IMR-90 (cell line): ENCODE data around the gene ZBED2. TPM values are rescaled to one million over a fixed set of nuclear protein-coding genes. Genes with fewer than 3 reads are reported as not detected.

Source experiments
- ATAC-seq: fragments of 200-7000 bp; cut with Tn5 transposase; 2 replicates; pipeline ENCODE4 v1.9.1; 2020; ENCODE audit warnings: low read depth, mild to moderate bottlenecking, moderate library complexity
- BruUV-seq: library from RNA; stranded (reverse); fragments of 400-500 nt; replicated peaks from 2 replicates; lab custom pipeline; 2021; lab: Mats Ljungman, UMichigan
- CTCF ChIA-PET: fragments of 300-600 bp; formaldehyde crosslinking; extraction: SDS; loops from one replicate; lab custom pipeline; 2021; ENCODE audit warnings: antibody characterized with exemption; lab: Yijun Ruan, JAX
- POLR2A ChIA-PET: fragments of 300-600 bp; sonication (Branson Sonifier 250); formaldehyde crosslinking; loops from one replicate; lab custom pipeline; 2022; ENCODE audit warnings: antibody characterized with exemption; ENCODE audit not compliant: unreplicated experiment; lab: Charles Lee
- DNase-seq: peaks from one replicate; pipeline ENCODE4 v3.0.0; 2013
- H2AFZ ChIP-seq: replicated peaks from 2 replicates; pipeline ENCODE3; 2013; ENCODE audit warnings: low read length, mild to moderate bottlenecking; ENCODE audit not compliant: poor library complexity
- H2AK5ac ChIP-seq: 2 replicates; pipeline ENCODE4 v1.6.1; 2013; ENCODE audit warnings: low read depth, low read length, inconsistent platforms
- H2AK9ac ChIP-seq: replicated peaks from 2 replicates; pipeline ENCODE3; 2013; ENCODE audit warnings: mild to moderate bottlenecking, low read depth, low read length, moderate library complexity; ENCODE audit not compliant: poor library complexity
- H2BK120ac ChIP-seq: 2 replicates; pipeline ENCODE4 v1.6.1; 2013; ENCODE audit warnings: low read depth, low read length, inconsistent platforms
- H2BK15ac ChIP-seq: 3 replicates; pipeline ENCODE4 v1.6.1; 2013; ENCODE audit warnings: low read depth, low read length, inconsistent platforms
- H2BK20ac ChIP-seq: 2 replicates; pipeline ENCODE4 v1.6.1; 2013; ENCODE audit warnings: low read depth, mild to moderate bottlenecking, inconsistent platforms, low read length, moderate library complexity
- H2BK5ac ChIP-seq: 2 replicates; pipeline ENCODE4 v1.6.1; 2013; ENCODE audit warnings: mild to moderate bottlenecking, low read depth, low read length, inconsistent platforms; ENCODE audit not compliant: poor library complexity, severe bottlenecking
- H3K14ac ChIP-seq: replicated peaks from 2 replicates; pipeline ENCODE4 v1.6.1; 2013; ENCODE audit warnings: low read depth, low read length, inconsistent platforms
- H3K18ac ChIP-seq: 2 replicates; pipeline ENCODE4 v1.6.1; 2013; ENCODE audit warnings: low read depth, low read length, control low read depth
- H3K23ac ChIP-seq: 2 replicates; pipeline ENCODE4 v1.6.1; 2013; ENCODE audit warnings: low read depth, low read length, inconsistent platforms
- H3K27ac ChIP-seq: 2 replicates; pipeline ENCODE4 v1.5.1; 2013; ENCODE audit warnings: mild to moderate bottlenecking, control low read depth, low read length; ENCODE audit not compliant: insufficient read depth
- H3K27me3 ChIP-seq: 2 replicates; pipeline ENCODE4 v1.6.1; 2013; ENCODE audit warnings: low read length; ENCODE audit not compliant: control insufficient read depth, insufficient read depth
- H3K36me3 ChIP-seq: 2 replicates; pipeline ENCODE4 v1.6.1; 2013; ENCODE audit warnings: low read length, mixed read lengths; ENCODE audit not compliant: control insufficient read depth, insufficient read depth
- H3K4ac ChIP-seq: 2 replicates; pipeline ENCODE4 v1.6.1; 2013; ENCODE audit warnings: low read depth, low read length, inconsistent platforms
- H3K4me1 ChIP-seq: 2 replicates; pipeline ENCODE4 v1.6.1; 2013; ENCODE audit warnings: low read length, mixed read lengths; ENCODE audit not compliant: control insufficient read depth, insufficient read depth
- H3K4me2 ChIP-seq: 2 replicates; pipeline ENCODE4 v1.6.1; 2013; ENCODE audit warnings: low read depth, mild to moderate bottlenecking, control low read depth, low read length, moderate library complexity
- H3K4me3 ChIP-seq: 2 replicates; pipeline ENCODE4 v1.5.1; 2013; ENCODE audit warnings: low read depth, mild to moderate bottlenecking, control low read depth, low read length, moderate library complexity; ENCODE audit not compliant: insufficient read depth
- H3K56ac ChIP-seq: 2 replicates; pipeline ENCODE4 v1.6.1; 2013; ENCODE audit warnings: low read length, inconsistent platforms; ENCODE audit not compliant: insufficient read depth; ENCODE audit errors: extremely low read depth
- H3K79me1 ChIP-seq, 2 experiments: 2 replicates each; pipeline ENCODE4 v1.6.1; 2013; ENCODE audit warnings: low read length in 2 of 2, inconsistent platforms in 1 of 2, low read depth in 1 of 2
- H3K9ac ChIP-seq: 2 replicates; pipeline ENCODE4 v1.6.1; 2013; ENCODE audit warnings: low read depth, low read length, control low read depth
- H3K9me1 ChIP-seq: 2 replicates; pipeline ENCODE4 v1.6.1; 2013; ENCODE audit warnings: low read length, inconsistent platforms; ENCODE audit not compliant: insufficient read depth
- H3K9me3 ChIP-seq: 2 replicates; pipeline ENCODE4 v1.6.1; 2013; ENCODE audit warnings: low read length; ENCODE audit not compliant: control insufficient read depth, insufficient read depth
- H4K20me1 ChIP-seq: 2 replicates; pipeline ENCODE4 v1.6.1; 2013; ENCODE audit warnings: low read length, inconsistent platforms; ENCODE audit not compliant: insufficient read depth
- H4K5ac ChIP-seq: 2 replicates; pipeline ENCODE4 v1.6.1; 2013; ENCODE audit warnings: mild to moderate bottlenecking, low read depth, low read length, control low read depth
- H4K8ac ChIP-seq, 2 experiments: 2 replicates each; pipeline ENCODE4 v1.6.1; 2013; ENCODE audit warnings: low read depth in 2 of 2, low read length in 2 of 2, control low read depth in 1 of 2, inconsistent platforms in 1 of 2
- H4K91ac ChIP-seq: 2 replicates; pipeline ENCODE4 v1.6.1; 2013; ENCODE audit warnings: low read depth, low read length, inconsistent platforms; ENCODE audit not compliant: insufficient read depth
- CEBPB ChIP-seq: IDR thresholded peaks from 2 replicates; pipeline ENCODE4 v1.6.1; 2012; ENCODE audit warnings: low read depth, low read length, improper control_type of control experiment
- RFX5 ChIP-seq: IDR thresholded peaks from 2 replicates; pipeline ENCODE4 v1.8.0; 2012; ENCODE audit warnings: low read depth, mild to moderate bottlenecking, low read length, moderate library complexity
- USF2 ChIP-seq: fragments of 150-350 bp; IDR thresholded peaks from 2 replicates; pipeline ENCODE4 v1.6.1; 2017; ENCODE audit warnings: mild to moderate bottlenecking, antibody characterized with exemption, low read length, low read depth
- WGBS, 2 experiments: methylation state at CpG; one replicate each; pipeline versions ENCODE4 v1.1.5 to v1.1.7; 2013; ENCODE audit warnings: missing lambda C conversion rate in 2 of 2; ENCODE audit not compliant: insufficient read length in 1 of 2; ENCODE audit errors: extremely low coverage in 2 of 2; 5-methylcytosine and 5-hydroxymethylcytosine counted together
- dilution Hi-C: fragments of 300-500 bp; cut with HindIII; formaldehyde crosslinking; loops from one replicate; pipeline ENCODE4 v1.14.3; 2018; ENCODE audit warnings: low sequenced_read_pairs; ENCODE audit not compliant: unreplicated experiment
- in situ Hi-C: fragments of 300-500 bp; cut with MboI; formaldehyde crosslinking; loops from 3 replicates; pipeline ENCODE4 v1.14.3; 2019; ENCODE audit warnings: low sequenced_read_pairs, inconsistent platforms, mixed read lengths
- intact Hi-C: fragments of 100-400 bp; cut with micrococcal nuclease; formaldehyde crosslinking; loops from 2 replicates; pipeline ENCODE4 v1.10.0; 2022
- polyA plus RNA-seq, 3 experiments: library from polyadenylated mRNA; depleted of rRNA; stranded (reverse); fragments of >200 nt; gene quantifications; 2 replicates each; pipeline ENCODE4 v1.2.3, GENCODE V29; 2012; ENCODE audit warnings: low replicate concordance in 1 of 3
- total RNA-seq: library from RNA; depleted of rRNA; stranded (reverse); fragments of >200 nt; gene quantifications from 2 replicates; pipeline ENCODE4 v1.2.3, GENCODE V29; 2012

Gene ZBED2
- total and polyA plus RNA-seq, 2 of the 4 experiments (the other 2 are of a cell fraction) = 0.51 to 0.72 TPM

- TF ChIP-seq USF2 = no peak
These were observed 44.2 kb upstream of the ZBED2 start (continued) for GRCh38 chr3:111639316-111639715.

- no TSS peak for BruUV-seq
- no peak overlapping the region for H4K8ac ChIP-seq
- H3K4me3 ChIP-seq = no peak overlapping the region
- no peak overlapping the region for H3K23ac ChIP-seq
- no peak overlapping the region for H2AK5ac ChIP-seq
- H4K91ac ChIP-seq = no peak overlapping the region
- no peaks in the 10 kb centered on the region for H3K9me3 ChIP-seq
- H3K4ac ChIP-seq = no peak overlapping the region
- H2BK120ac ChIP-seq = no peak overlapping the region
- POLR2A ChIA-PET = no interaction called here
- no peaks in the 10 kb centered on the region for H3K4me1 ChIP-seq
- H2AFZ ChIP-seq = no peak overlapping the region
- H3K18ac ChIP-seq = no peak overlapping the region
- H4K5ac ChIP-seq = no peak overlapping the region
- no peak overlapping the region for H3K4me2 ChIP-seq
- no peaks in the 10 kb centered on the region for H3K27me3 ChIP-seq
- no peak overlapping the region for H3K14ac ChIP-seq
- dilution Hi-C loops = no loop called here
- H3K36me3 ChIP-seq = no peaks in the 10 kb centered on the region
- H2AK9ac ChIP-seq = no peak overlapping the region
- intact Hi-C loops = no loop called here
- H3K79me1 ChIP-seq = no peaks in the 10 kb centered on the region
- WGBS, 2 experiments = 56% methylated on average over 2 of the region's 4 CpGs; no CpG with 5 or more reads in 1 of the 2 experiments
- TF ChIP-seq RFX5 (no peak), CEBPB (0 out of 2 replicates have a peak, but pooled peaks have one; percentile 3)
- CTCF ChIA-PET = interaction anchor here (0.6 kb wide), 1 partner anchor 668 kb away, joined by 4 read pairs; no protein-coding TSS in a partner anchor
- no peak overlapping the region for H3K27ac ChIP-seq
- no peak overlapping the region for H3K9ac ChIP-seq
- H2BK15ac ChIP-seq = no peak overlapping the region
- H2BK20ac ChIP-seq = no peak overlapping the region
- no peak overlapping the region for H2BK5ac ChIP-seq
- DNase-seq (peak; percentile 33), ATAC-seq (no peak)
- no peaks in the 10 kb centered on the region for H3K9me1 ChIP-seq
- in situ Hi-C loops = no loop called here
- no peak overlapping the region for H3K56ac ChIP-seq
- no peaks in the 10 kb centered on the region for H4K20me1 ChIP-seq
These were observed 41.3 kb upstream of the ZBED2 start for GRCh38 chr3:111636366-111636885.
